HEK293 (cell line): ENCODE results near the gene WDTC1.
A peak's percentile ranks its signal among the peaks of the same experiment; 100 is the strongest.

Experiments used
- KLF1 ChIP-seq: fragments of 450-650 bp; formaldehyde crosslinking; IDR thresholded peaks from 2 replicates; pipeline ENCODE4 v1.5.1; 2016; ENCODE audit warnings: missing biosample characterization, missing genetic modification characterization
- MZF1 ChIP-seq: fragments of 450-650 bp; formaldehyde crosslinking; IDR thresholded peaks from 2 replicates; pipeline ENCODE4 v1.5.1; 2017; ENCODE audit warnings: missing biosample characterization, missing genetic modification characterization, borderline replicate concordance
- OSR2 ChIP-seq: fragments of 450-650 bp; formaldehyde crosslinking; IDR thresholded peaks from 2 replicates; pipeline ENCODE4 v1.5.1; 2016; ENCODE audit warnings: missing biosample characterization, missing genetic modification characterization
- ZBTB21 ChIP-seq: fragments of 450-650 bp; formaldehyde crosslinking; IDR thresholded peaks from 2 replicates; pipeline ENCODE4 v1.5.1; 2017; ENCODE audit warnings: missing biosample characterization, missing genetic modification characterization
- ZEB2 ChIP-seq: fragments of 450-650 bp; formaldehyde crosslinking; IDR thresholded peaks from 2 replicates; pipeline ENCODE4 v1.5.1; 2016; ENCODE audit warnings: missing biosample characterization, missing genetic modification characterization
- ZNF169 ChIP-seq: fragments of 450-650 bp; formaldehyde crosslinking; IDR thresholded peaks from 2 replicates; pipeline ENCODE4 v1.5.1; 2016; ENCODE audit warnings: missing biosample characterization, missing genetic modification characterization
- ZNF202 ChIP-seq: fragments of 450-650 bp; formaldehyde crosslinking; IDR thresholded peaks from 2 replicates; pipeline ENCODE4 v1.5.1; 2016; ENCODE audit warnings: missing biosample characterization, missing genetic modification characterization, borderline replicate concordance
- ZNF23 ChIP-seq: fragments of 450-650 bp; formaldehyde crosslinking; IDR thresholded peaks from 2 replicates; pipeline ENCODE4 v1.5.1; 2016; ENCODE audit warnings: missing biosample characterization, missing genetic modification characterization, borderline replicate concordance
- ZNF274 ChIP-seq, 2 experiments: fragments of 200-500 bp in 1 of 2; fragments of 450-650 bp in 1 of 2; sonication (Bioruptor generic) in 1 of 2; formaldehyde crosslinking in 1 of 2; IDR thresholded peaks; 2 replicates each; pipeline versions ENCODE4 v1.5.1 to v1.6.1; 2014 to 2016; ENCODE audit warnings: borderline replicate concordance in 1 of 2, inconsistent platforms in 1 of 2, low read length in 1 of 2, missing biosample characterization in 1 of 2, missing genetic modification characterization in 1 of 2
- ZNF350 ChIP-seq: fragments of 450-650 bp; formaldehyde crosslinking; IDR thresholded peaks from 2 replicates; pipeline ENCODE4 v1.5.0; 2017; ENCODE audit warnings: missing biosample characterization, mild to moderate bottlenecking, missing genetic modification characterization
- ZNF354C ChIP-seq: fragments of 450-650 bp; formaldehyde crosslinking; IDR thresholded peaks from 2 replicates; pipeline ENCODE4 v1.5.1; 2016; ENCODE audit warnings: missing biosample characterization, missing genetic modification characterization, low read depth, borderline replicate concordance
- ZNF433 ChIP-seq: fragments of 450-650 bp; formaldehyde crosslinking; IDR thresholded peaks from 2 replicates; pipeline ENCODE4 v1.5.1; 2016; ENCODE audit warnings: missing biosample characterization, missing genetic modification characterization, low read depth
- TF ChIP-seq, protein P1 (sequence below): fragments of 450-650 bp; formaldehyde crosslinking; IDR thresholded peaks from 2 replicates; pipeline ENCODE4 v1.5.1; 2016; ENCODE audit warnings: missing biosample characterization, missing genetic modification characterization, borderline replicate concordance
- TF ChIP-seq, protein P2 (sequence below): fragments of 450-650 bp; formaldehyde crosslinking; IDR thresholded peaks from 2 replicates; pipeline ENCODE4 v1.5.1; 2016; ENCODE audit warnings: missing biosample characterization, missing genetic modification characterization
- TF ChIP-seq, protein P3 (sequence below): fragments of 450-650 bp; IDR thresholded peaks from 2 replicates; pipeline ENCODE4 v1.5.1; 2018; ENCODE audit warnings: missing biosample characterization, mild to moderate bottlenecking, missing genetic modification characterization
- TF ChIP-seq, protein P4 (sequence below): fragments of 450-650 bp; formaldehyde crosslinking; IDR thresholded peaks from 2 replicates; pipeline ENCODE4 v1.5.1; 2017; ENCODE audit warnings: missing biosample characterization, missing genetic modification characterization
- TF ChIP-seq, protein P5 (sequence below): fragments of 450-650 bp; formaldehyde crosslinking; IDR thresholded peaks from 2 replicates; pipeline ENCODE4 v1.5.1; 2016; ENCODE audit warnings: missing biosample characterization, missing genetic modification characterization
- TF ChIP-seq, protein P6 (sequence below): fragments of 450-650 bp; formaldehyde crosslinking; IDR thresholded peaks from 2 replicates; pipeline ENCODE4 v1.5.1; 2016; ENCODE audit warnings: missing biosample characterization, missing genetic modification characterization, borderline replicate concordance
- TF ChIP-seq, protein P7 (sequence below): fragments of 450-650 bp; formaldehyde crosslinking; IDR thresholded peaks from 2 replicates; pipeline ENCODE4 v1.5.1; 2017; ENCODE audit warnings: missing biosample characterization, missing genetic modification characterization

The WDTC1 gene

GRCh38 chr1:27341525-27342252, 107.3 kb downstream of the WDTC1 start, which contains the start of gene SYTL1 (continued):
- TF ChIP-seq, protein P1, sequence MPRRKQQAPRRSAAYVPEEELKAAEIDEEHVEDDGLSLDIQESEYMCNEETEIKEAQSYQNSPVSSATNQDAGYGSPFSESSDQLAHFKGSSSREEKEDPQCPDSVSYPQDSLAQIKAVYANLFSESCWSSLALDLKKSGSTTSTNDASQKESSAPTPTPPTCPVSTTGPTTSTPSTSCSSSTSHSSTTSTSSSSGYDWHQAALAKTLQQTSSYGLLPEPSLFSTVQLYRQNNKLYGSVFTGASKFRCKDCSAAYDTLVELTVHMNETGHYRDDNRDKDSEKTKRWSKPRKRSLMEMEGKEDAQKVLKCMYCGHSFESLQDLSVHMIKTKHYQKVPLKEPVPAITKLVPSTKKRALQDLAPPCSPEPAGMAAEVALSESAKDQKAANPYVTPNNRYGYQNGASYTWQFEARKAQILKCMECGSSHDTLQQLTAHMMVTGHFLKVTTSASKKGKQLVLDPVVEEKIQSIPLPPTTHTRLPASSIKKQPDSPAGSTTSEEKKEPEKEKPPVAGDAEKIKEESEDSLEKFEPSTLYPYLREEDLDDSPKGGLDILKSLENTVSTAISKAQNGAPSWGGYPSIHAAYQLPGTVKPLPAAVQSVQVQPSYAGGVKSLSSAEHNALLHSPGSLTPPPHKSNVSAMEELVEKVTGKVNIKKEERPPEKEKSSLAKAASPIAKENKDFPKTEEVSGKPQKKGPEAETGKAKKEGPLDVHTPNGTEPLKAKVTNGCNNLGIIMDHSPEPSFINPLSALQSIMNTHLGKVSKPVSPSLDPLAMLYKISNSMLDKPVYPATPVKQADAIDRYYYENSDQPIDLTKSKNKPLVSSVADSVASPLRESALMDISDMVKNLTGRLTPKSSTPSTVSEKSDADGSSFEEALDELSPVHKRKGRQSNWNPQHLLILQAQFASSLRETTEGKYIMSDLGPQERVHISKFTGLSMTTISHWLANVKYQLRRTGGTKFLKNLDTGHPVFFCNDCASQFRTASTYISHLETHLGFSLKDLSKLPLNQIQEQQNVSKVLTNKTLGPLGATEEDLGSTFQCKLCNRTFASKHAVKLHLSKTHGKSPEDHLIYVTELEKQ: no peak
- TF ChIP-seq, protein P2, sequence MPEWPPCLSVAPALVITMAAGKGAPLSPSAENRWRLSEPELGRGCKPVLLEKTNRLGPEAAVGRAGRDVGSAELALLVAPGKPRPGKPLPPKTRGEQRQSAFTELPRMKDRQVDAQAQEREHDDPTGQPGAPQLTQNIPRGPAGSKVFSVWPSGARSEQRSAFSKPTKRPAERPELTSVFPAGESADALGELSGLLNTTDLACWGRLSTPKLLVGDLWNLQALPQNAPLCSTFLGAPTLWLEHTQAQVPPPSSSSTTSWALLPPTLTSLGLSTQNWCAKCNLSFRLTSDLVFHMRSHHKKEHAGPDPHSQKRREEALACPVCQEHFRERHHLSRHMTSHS (tag by site-specific recombination): no peak
- TF ChIP-seq KLF1 (tag by site-specific recombination) (no peak), ZNF433 (tag by site-specific recombination) (no peak), ZEB2 (tag by site-specific recombination) (peak; percentile 78), ZNF202 (tag by site-specific recombination) (no peak), ZNF354C (tag by site-specific recombination) (no peak), OSR2 (no peak), ZNF274 (IDR thresholded peaks at IDR 0.05; ENCODE audit: low read length) (no peak), ZNF274 (tag by site-specific recombination; IDR thresholded peaks at IDR 0.05; ENCODE audit: borderline replicate concordance) (no peak), ZNF350 (tag by site-specific recombination) (no peak), ZNF169 (tag by site-specific recombination) (no peak), ZNF23 (tag by site-specific recombination) (no peak), ZBTB21 (tag by site-specific recombination) (no peak), MZF1 (tag by site-specific recombination) (no peak)
- TF ChIP-seq, protein P3, sequence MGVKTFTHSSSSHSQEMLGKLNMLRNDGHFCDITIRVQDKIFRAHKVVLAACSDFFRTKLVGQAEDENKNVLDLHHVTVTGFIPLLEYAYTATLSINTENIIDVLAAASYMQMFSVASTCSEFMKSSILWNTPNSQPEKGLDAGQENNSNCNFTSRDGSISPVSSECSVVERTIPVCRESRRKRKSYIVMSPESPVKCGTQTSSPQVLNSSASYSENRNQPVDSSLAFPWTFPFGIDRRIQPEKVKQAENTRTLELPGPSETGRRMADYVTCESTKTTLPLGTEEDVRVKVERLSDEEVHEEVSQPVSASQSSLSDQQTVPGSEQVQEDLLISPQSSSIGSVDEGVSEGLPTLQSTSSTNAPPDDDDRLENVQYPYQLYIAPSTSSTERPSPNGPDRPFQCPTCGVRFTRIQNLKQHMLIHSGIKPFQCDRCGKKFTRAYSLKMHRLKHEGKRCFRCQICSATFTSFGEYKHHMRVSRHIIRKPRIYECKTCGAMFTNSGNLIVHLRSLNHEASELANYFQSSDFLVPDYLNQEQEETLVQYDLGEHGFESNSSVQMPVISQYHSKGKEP (tag by site-specific recombination): no peak; the same call in 1 of the 2 replicates
- TF ChIP-seq, protein P4, sequence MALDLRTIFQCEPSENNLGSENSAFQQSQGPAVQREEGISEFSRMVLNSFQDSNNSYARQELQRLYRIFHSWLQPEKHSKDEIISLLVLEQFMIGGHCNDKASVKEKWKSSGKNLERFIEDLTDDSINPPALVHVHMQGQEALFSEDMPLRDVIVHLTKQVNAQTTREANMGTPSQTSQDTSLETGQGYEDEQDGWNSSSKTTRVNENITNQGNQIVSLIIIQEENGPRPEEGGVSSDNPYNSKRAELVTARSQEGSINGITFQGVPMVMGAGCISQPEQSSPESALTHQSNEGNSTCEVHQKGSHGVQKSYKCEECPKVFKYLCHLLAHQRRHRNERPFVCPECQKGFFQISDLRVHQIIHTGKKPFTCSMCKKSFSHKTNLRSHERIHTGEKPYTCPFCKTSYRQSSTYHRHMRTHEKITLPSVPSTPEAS: no peak; the same call in 1 of the 2 replicates
- TF ChIP-seq, protein P5, sequence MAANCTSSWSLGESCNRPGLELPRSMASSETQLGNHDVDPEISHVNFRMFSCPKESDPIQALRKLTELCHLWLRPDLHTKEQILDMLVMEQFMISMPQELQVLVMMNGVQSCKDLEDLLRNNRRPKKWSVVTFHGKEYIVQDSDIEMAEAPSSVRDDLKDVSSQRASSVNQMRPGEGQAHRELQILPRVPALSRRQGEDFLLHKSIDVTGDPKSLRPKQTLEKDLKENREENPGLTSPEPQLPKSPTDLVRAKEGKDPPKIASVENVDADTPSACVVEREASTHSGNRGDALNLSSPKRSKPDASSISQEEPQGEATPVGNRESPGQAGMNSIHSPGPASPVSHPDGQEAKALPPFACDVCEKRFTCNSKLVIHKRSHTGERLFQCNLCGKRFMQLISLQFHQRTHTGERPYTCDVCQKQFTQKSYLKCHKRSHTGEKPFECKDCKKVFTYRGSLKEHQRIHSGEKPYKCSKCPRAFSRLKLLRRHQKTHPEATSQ (tag by site-specific recombination): no peak
- TF ChIP-seq, protein P6, sequence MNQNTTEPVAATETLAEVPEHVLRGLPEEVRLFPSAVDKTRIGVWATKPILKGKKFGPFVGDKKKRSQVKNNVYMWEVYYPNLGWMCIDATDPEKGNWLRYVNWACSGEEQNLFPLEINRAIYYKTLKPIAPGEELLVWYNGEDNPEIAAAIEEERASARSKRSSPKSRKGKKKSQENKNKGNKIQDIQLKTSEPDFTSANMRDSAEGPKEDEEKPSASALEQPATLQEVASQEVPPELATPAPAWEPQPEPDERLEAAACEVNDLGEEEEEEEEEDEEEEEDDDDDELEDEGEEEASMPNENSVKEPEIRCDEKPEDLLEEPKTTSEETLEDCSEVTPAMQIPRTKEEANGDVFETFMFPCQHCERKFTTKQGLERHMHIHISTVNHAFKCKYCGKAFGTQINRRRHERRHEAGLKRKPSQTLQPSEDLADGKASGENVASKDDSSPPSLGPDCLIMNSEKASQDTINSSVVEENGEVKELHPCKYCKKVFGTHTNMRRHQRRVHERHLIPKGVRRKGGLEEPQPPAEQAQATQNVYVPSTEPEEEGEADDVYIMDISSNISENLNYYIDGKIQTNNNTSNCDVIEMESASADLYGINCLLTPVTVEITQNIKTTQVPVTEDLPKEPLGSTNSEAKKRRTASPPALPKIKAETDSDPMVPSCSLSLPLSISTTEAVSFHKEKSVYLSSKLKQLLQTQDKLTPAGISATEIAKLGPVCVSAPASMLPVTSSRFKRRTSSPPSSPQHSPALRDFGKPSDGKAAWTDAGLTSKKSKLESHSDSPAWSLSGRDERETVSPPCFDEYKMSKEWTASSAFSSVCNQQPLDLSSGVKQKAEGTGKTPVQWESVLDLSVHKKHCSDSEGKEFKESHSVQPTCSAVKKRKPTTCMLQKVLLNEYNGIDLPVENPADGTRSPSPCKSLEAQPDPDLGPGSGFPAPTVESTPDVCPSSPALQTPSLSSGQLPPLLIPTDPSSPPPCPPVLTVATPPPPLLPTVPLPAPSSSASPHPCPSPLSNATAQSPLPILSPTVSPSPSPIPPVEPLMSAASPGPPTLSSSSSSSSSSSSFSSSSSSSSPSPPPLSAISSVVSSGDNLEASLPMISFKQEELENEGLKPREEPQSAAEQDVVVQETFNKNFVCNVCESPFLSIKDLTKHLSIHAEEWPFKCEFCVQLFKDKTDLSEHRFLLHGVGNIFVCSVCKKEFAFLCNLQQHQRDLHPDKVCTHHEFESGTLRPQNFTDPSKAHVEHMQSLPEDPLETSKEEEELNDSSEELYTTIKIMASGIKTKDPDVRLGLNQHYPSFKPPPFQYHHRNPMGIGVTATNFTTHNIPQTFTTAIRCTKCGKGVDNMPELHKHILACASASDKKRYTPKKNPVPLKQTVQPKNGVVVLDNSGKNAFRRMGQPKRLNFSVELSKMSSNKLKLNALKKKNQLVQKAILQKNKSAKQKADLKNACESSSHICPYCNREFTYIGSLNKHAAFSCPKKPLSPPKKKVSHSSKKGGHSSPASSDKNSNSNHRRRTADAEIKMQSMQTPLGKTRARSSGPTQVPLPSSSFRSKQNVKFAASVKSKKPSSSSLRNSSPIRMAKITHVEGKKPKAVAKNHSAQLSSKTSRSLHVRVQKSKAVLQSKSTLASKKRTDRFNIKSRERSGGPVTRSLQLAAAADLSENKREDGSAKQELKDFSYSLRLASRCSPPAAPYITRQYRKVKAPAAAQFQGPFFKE (tag by site-specific recombination): no peak
- TF ChIP-seq, protein P7, sequence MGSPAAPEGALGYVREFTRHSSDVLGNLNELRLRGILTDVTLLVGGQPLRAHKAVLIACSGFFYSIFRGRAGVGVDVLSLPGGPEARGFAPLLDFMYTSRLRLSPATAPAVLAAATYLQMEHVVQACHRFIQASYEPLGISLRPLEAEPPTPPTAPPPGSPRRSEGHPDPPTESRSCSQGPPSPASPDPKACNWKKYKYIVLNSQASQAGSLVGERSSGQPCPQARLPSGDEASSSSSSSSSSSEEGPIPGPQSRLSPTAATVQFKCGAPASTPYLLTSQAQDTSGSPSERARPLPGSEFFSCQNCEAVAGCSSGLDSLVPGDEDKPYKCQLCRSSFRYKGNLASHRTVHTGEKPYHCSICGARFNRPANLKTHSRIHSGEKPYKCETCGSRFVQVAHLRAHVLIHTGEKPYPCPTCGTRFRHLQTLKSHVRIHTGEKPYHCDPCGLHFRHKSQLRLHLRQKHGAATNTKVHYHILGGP (tag by site-specific recombination): no peak
